ENCODE measurements around the gene LRFN3.
"Not testable (repeated sequence)": the region's sequence is repeated elsewhere in the genome, so short reads cannot be mapped to it uniquely, and the experiment has no call there.

The LRFN3 gene, protein sequence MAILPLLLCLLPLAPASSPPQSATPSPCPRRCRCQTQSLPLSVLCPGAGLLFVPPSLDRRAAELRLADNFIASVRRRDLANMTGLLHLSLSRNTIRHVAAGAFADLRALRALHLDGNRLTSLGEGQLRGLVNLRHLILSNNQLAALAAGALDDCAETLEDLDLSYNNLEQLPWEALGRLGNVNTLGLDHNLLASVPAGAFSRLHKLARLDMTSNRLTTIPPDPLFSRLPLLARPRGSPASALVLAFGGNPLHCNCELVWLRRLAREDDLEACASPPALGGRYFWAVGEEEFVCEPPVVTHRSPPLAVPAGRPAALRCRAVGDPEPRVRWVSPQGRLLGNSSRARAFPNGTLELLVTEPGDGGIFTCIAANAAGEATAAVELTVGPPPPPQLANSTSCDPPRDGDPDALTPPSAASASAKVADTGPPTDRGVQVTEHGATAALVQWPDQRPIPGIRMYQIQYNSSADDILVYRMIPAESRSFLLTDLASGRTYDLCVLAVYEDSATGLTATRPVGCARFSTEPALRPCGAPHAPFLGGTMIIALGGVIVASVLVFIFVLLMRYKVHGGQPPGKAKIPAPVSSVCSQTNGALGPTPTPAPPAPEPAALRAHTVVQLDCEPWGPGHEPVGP

GRCh38 chr19:35935911-35936737 is at the start of gene LRFN3:
Gene LRFN3, plus strand, starts transcription at chr19:35936374. Its CDS starts 3,052 bp downstream, at chr19:35939426.
- DNase-seq (ENCODE audit: low spot score) = peak; percentile 92

DNA sequence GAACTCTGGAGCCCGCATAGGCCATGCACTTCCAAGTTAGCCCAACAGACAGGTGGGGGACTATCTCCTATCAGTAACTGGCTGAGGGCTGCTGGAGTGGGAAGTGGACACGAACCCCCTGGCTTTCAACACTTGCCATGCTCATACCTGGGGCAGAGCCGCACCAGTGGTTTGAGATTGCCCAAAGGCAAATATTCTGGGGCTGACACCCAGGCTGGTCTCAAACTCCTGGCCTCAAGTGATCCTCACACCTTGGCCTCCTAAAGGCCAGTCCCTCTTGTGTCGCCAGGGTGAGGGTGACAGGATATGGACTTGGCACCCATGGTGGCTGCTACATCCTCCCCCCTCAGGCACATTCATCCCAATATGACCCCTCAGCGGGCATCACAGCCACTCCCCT is 49.0 kb upstream of the LRFN3 start:
- DNase-seq (ENCODE audit: low spot score) = no peak

GRCh38 chr19:35888398-35888797 is 47.8 kb upstream of the LRFN3 start:
- DNase-seq (ENCODE audit: low spot score) = no peak

GRCh38 chr19:35889370-35890112 is 46.6 kb upstream of the LRFN3 start:
- no peak for DNase-seq (ENCODE audit: low spot score)

- DNase-seq (ENCODE audit: low spot score) = no peak
Measured at GRCh38 chr19:35890113-35890650, 46.0 kb upstream of the LRFN3 start.

- DNase-seq (ENCODE audit: low spot score) = not testable (repeated sequence)
Measured at GRCh38 chr19:35891819-35892218, 44.4 kb upstream of the LRFN3 start.

DNA sequence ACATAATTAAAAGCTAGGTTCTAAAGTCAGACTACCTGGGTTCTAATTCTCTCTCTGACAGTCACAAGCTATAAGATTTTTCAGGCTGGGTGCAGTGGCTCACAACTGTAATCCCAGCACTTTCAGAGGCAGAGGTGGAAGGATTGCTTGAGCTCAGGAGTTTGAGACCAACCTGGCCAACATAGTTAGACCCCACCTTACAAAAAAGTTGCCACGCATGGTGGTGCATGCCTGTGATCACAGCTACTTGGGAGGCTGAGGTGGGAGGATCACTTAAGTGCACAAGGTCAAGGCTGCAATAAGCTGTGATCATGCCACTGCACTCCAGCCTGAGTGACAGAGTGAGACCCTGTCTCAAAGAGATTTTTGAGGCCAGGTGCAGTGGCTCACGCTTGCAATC is 41.8 kb upstream of the LRFN3 start:
- no peak for DNase-seq (ENCODE audit: low spot score)

DNA sequence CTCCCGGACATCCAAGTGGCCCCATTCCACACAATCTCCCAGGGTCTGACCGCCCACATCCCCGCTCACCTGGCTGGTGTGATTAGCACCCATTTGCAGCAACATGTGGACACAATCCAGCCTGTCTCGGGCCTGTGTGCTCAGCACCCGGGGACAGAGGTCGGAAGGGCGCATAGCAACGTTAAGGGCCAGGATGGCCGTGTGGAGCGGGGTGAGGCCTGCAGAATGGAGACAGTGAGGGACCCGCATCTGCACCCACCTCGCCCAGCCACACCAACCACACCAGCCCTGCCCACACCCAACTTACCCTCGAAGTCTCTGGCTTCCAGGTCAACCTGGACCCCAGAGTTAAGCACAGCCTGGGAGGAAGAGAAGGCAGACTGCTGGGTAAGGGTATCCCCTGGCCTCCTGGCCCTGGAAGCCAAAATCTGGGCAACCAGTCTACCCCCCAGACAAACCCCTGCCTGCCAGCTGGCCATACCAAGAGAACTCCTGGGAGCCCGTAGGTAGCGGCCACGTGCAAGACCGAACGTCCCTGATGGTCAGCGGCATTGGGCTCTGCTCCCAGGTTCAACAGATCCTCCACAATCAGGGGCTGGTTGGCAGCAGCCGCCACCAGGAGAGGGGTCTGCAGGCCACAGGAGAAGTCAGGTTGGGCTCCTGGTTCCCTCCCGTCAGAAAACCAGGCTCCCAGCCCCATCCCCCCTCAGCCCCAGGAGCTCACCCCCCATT is 40.1 kb upstream of the LRFN3 start:
- no peak for DNase-seq (ENCODE audit: low spot score)

GRCh38 chr19:35896643-35897040 is 39.5 kb upstream of the LRFN3 start:
- DNase-seq (ENCODE audit: low spot score) = no peak

DNA sequence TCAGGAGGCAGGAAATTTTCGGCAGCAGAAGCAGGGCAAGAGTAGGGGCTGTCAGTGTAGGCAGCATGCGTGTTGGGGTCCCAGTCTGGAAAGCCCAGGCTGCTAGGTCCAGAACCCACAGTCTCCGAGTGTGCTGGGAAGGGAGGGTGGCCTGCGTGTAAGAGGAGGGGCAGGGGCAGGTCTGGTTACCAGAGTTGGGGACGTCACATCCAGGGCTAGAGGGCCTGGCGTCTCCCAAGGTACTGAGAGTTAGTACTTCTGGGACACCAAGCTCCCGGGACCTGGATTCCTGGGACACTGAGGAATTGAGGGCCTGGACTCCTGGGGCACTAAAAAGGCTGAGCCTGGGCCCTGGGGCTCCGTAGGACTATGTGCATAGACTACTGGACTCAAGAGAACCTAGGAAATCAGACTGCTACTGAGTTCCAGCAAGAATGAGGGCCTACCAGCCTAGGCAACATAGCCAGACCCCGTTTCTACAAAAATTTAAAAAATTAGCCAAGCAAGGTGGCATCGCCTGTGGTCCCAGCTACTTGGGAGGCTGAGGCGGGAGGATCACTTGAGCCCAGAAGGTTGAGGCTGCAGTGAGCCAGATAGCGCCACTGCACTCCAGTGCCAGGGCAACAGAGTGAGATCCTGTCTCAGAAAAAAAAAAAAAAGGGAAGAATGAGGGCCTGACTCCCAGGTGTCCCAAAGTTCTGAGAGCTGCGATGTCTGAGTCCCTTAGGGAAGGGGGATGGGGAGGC is 38.3 kb upstream of the LRFN3 start:
- DNase-seq (ENCODE audit: low spot score) = no peak

- peak; percentile 36 for DNase-seq (ENCODE audit: low spot score)
Measured at GRCh38 chr19:35898499-35898809, 37.7 kb upstream of the LRFN3 start.

- peak; percentile 95 for DNase-seq (ENCODE audit: low spot score)
Measured at GRCh38 chr19:35899547-35900214, 36.5 kb upstream of the LRFN3 start.

- DNase-seq (ENCODE audit: low spot score) = peak; percentile 80
Measured at GRCh38 chr19:35901055-35901644, 35.0 kb upstream of the LRFN3 start.

DNA sequence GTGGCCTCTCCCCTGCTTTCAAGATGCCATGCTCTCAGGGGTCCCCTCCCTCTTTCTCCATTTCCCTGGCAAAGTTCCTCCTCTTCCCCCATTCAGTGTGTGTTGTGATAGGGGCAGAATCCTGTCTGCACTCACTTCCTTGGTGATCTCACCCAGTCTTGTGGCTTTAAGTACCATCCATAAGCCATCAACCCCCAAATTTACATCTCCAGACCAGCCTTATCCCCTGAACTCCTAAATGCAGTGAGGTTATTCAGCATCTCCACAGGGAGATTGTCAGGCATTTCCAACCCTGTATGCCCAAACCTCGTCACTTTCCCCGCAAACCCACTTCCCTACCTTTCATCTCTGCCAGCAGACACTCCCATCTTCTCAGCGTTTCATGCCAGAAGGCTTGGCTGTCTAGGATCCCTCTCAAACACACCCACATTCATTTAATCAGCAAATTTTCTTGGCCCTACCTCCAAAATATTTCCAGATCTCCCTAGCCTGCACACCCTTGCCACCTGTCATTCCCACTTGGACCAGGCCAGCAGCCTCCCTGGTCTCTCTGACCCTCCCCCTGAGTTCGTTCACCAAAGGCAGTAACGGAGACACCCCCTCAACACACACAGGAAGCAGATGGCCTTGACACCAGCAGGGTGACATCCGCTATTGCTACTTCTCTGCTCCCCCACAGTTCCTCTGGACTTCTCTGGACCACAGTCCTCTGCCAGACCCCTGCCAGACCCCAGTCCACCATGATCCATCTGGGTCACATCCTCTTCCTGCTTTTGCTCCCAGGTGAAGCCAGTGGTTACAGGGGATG is 34.1 kb upstream of the LRFN3 start, which contains the start of gene HCST:
Gene HCST (plus strand): TSS at position 676 of the 808 bp plus-strand sequence. CDS start 65 bp downstream, at position 741.
- DNase-seq (ENCODE audit: low spot score) = peak; percentile 73

DNA sequence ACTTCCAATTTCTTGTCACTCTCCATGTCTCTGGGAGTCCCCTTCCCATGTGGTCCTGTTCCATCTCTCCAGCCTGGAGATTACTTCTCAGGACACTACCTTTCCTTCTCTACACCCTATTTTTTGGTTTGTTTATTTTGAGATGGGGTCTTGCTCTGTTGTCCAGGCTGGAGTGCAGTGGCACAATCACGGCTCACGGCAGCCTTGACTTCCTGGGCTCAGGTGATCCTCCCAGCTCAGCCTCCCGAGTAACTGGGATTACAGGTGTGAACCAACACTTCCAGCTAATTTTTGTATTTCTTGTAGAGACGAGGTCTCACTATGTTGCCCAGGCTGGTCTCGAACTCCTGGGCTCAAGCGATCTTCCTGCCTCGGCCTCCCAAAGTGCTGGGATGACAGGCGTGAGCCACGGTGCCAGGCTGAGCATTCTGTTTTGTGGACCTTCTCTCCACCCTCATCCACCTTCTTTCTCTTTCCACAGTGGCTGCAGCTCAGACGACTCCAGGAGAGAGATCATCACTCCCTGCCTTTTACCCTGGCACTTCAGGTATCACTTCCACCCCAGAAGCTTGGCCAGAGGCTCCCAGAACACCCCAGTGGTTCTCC is 33.2 kb upstream of the LRFN3 start:
- no peak for DNase-seq (ENCODE audit: low spot score)

DNA sequence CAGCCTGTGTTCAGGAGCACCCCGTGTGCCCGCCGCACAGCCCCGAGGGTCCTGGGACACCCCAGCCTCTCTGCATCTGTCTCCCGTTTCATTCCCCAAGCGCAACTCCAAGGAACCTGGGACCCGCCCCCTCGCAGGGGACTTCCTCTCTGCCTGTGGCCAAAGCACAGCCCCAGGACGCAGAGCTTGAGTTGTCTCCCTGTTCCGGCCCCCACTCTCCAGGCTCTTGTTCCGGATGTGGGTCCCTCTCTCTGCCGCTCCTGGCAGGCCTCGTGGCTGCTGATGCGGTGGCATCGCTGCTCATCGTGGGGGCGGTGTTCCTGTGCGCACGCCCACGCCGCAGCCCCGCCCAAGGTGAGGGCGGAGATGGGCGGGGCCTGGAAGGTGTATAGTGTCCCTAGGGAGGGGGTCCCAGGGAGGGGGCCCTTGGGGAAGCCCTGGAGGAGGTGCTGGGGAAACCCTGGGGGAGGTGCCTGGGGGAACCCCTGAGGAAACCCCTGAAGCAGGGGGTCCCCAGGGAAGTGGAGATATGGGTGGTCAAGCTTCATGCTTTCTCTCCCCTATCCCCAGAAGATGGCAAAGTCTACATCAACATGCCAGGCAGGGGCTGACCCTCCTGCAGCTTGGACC is 32.5 kb upstream of the LRFN3 start:
- DNase-seq (ENCODE audit: low spot score) = peak; percentile 70

GRCh38 chr19:35904311-35905068 is 31.7 kb upstream of the LRFN3 start:
- DNase-seq (ENCODE audit: low spot score) = no peak
